ENCODE measurements around the gene INHBC.
"Not testable (repeated sequence)": the region's sequence is repeated elsewhere in the genome, so short reads cannot be mapped to it uniquely, and the experiment has no call there.

The INHBC gene
- 0 to 0.31 reads per million in 2 donors for total RNA-seq

- no peak for DNase-seq
Measured at GRCh38 chr12:57434517-57435223, at the start of gene INHBC. Gene INHBC, plus strand, starts transcription at chr12:57434784. Its CDS starts 103 bp downstream, at chr12:57434887.

- no peak for DNase-seq
Measured at GRCh38 chr12:57385586-57385985, 49.0 kb upstream of the INHBC start.

DNA sequence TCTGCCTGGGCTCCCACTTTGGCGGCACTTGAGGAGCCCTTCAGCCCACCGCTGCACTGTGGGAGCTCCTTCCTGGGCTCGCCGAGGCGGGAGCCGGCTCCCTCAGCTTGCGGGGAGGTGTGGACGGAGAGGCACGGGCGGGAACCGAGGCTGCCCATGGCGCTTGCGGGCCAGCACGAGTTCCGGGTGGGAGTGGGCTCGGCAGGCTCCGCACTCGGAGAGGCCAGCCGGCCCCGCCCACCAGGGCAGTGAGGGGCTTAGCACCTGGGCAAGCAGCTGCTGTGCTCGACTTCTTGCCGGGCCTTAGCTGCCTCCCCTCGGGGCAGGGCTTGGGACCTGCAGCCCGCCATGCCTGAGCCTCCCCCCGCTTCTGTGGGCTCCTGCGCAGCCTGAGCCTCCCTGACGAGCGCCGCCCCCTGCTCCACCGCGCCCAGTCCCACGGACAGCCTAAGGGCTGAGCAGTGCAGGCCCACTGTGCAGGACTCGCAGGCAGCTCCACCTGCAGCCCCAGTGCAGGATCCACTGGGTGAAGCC lies 48.3 kb upstream of the INHBC start:
- DNase-seq = no peak

DNA sequence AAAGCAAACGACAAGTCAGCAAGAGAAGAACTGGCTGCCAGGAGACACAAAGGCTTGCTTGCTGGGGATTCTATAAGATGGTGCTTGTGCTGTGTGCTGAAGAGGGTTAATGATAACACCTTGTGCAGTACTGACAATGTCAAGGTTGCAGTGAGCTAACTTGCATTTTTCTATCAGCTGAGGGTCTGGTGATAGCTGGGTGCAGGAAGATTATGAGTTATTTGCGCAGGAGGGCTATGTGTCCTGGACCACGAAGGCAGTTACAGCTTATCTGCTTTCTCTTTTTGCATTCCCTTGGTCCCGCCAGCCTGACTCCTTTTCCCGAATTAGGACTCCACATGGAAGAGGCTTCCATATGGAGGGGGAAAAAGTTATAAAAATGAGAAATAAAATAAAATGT lies 46.2 kb upstream of the INHBC start:
- no peak for DNase-seq

GRCh38 chr12:57389033-57389432 lies 45.6 kb upstream of the INHBC start:
- no peak for DNase-seq

DNA sequence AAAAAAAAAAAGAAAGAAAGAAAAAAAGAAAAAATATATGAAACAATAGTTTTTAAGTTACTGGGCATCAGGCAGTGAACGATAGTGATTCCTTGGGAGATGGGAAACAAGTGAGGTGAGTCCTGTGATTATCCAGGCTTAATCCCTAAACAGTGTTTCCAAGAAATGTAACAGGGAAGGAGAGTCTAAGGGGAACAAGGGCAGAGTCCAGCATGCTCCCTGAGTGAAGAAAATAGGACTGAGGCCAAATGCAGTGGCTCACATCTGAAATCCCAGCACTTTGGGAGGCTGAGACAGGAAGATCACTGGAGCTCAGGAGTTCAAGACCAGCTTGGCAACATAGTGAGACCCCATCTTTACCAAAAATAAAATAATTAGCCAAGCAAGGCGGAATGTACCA lies 44.4 kb upstream of the INHBC start:
- DNase-seq = no peak

DNA sequence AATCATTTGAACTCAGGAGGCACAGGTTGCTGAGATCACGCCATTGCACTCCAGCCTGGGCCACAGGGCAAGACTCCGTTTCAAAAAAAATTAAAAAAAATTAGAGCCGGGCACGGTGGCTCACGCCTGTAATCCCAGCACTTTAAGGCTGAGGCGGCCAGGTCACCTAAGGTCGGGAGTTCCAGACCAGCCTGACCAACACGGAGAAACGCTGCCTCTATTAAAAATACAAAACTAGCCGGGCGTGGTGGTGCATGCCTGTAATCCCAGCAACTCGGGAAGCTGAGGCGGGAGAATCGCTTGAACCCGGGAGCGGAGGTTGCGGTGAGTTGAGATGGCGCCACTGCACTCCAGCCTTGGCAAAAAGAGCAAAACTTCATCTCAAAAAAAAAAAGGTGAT lies 39.5 kb upstream of the INHBC start:
- DNase-seq = no peak

DNA sequence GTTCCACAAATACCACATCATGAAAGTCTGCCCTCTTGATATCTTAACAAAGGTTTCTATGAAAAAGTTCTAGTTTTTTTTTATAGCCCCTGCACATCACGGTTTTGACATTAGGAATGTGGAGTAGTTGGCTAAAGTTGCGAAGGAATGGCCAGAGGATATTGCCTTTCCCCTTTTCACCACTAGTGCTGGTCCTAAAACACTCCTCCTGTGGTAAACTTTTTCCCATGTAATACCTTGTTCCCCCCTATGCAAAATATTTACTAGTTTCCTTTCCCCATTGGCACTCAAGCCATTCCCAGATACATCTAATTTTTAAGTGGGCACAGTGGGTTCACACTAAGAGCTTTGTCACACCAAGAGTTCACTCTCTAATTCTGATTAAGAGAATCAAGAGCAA lies 37.1 kb upstream of the INHBC start:
- no peak for DNase-seq

DNA sequence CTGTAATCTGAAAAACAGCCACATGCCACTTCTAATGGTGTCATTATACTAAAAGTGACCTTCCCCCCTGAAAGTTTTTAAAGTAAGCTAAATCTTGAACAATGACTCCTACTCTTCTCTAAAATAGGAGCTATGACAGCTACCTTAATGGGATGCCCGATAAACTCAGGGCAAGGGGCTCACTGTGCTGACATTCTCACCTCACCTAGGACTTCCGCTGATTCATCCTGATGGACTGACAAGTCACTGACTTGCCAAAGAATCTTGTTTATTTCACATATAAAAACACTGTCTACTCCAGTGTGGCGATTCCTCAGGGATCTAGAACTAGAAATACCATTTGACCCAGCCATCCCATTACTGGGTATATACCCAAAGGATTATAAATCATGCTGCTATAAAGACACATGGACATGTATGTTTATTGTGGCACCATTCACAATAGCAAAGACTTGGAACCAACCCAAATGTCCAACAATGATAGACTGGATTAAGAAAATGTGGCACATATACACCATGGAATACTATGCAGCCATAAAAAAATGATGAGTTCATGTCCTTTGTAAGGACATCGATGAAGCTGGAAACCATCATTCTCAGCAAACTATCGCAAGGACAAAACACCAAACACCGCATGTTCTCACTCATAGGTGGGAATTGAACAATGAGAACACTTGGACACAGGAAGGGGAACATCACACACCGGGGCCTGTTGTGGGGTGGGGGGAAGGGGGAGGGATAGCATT lies 34.7 kb upstream of the INHBC start:
- DNase-seq = not testable (repeated sequence)

DNA sequence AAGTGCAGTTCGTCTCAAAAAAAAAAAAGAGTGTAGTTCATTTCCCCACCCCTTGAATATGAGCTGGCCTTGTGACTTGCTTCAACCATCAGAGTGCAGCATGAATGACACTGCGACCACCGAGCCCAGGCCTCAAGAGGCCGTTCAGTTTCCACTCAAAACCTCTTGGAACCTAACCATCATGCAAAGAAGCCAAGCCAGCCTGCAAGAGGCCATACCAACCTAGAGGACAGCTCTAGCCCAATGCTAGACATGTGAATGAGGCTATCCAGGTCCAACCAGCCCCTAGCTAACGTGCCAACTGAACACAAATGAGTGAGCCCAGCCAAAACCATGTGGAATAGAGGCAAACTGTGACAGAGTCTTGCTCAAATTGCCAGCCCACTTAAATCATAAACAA lies 33.4 kb upstream of the INHBC start:
- no peak for DNase-seq

DNA sequence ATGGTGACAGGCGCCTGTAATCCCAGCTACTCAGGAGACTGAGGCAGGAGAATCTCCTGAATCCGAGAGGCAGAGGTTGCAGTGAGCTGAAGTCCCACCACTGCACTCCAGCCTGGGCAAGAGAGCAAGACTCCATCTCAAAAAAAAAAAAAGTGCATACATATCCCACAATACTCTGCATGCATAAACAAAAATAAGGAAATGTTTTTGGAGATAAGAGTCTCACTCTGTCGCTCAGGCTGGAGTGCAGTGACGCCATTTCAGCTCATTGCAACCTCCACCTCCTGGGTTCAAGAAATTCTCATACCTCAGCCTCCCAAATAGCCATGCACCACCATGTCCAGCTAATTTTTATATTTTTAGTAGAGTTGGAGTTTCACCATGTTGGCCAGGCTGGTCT lies 32.4 kb upstream of the INHBC start:
- DNase-seq = not testable (repeated sequence)

DNA sequence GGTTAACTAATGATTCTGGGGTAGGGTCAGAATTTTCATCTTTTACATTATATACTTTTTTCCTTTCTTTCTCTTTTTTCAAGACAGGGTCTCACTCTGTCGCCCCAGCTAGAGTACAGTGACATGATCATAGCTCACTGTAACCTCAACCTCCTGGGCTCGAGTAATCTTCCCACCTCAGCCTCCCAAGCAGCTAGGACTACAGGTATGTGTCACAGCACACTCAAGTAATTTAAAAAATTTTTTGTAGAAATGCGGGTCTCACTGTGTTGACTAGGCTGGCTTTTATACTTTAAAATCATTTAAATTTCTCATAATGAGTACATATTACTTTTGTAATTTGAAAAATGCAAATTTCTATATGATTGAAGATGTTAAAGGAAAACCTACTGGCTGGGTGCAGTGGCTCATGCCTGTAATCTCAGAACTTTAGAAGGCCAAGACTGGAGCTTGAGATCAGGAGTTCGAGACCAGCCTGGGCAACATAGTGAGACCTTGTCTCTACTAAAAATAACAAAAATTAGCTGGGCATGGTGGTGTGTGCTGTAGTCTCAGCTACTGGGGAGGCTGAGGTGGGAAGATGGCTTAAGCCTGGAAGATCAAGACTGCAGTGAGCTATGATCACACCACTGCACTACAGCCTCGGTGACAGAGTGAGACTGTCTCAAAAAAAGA lies 29.5 kb upstream of the INHBC start:
- peak in 1 of 5 experiments; percentile 13 for DNase-seq

DNA sequence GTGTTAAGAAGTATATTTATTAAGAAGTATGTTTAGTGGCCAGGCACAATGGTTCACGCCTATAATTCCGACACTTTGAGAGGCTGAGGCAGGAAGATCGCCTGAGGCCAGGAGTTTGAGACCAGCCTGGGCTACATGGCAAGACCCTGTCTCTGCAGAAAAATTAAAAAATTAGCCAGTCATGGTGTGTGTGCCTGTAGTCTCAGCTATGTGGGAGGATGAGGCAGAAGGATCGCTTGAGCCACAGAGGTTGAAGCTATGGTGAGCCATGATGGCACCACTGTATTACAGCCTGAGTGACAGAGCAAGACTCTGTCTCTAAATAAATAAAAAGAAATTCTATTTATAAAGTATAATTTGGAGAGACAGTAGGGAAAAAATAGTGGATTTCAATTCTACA lies 24.1 kb upstream of the INHBC start:
- DNase-seq = no peak

DNA sequence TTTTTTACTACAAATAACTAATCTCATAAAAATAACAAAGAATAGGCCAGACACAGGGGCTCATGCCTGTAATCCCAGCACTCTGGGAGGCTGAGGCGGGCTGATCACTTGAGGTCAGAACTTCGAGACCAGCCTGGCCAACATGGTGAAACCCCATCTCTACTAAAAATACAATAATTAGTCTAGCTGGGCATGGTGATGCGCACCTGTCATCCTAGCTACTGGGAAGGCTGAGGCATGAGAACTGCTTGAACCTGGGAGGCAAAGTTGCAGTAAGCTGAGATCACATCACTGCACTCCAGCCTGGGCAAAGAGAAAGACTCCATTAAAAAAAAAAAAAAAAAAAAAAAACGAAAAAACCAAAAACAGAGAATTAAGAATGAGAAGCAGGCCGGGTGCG lies 20.4 kb upstream of the INHBC start:
- DNase-seq = not testable (repeated sequence)

GRCh38 chr12:57415088-57415487 lies 19.5 kb upstream of the INHBC start:
- no peak for DNase-seq

DNA sequence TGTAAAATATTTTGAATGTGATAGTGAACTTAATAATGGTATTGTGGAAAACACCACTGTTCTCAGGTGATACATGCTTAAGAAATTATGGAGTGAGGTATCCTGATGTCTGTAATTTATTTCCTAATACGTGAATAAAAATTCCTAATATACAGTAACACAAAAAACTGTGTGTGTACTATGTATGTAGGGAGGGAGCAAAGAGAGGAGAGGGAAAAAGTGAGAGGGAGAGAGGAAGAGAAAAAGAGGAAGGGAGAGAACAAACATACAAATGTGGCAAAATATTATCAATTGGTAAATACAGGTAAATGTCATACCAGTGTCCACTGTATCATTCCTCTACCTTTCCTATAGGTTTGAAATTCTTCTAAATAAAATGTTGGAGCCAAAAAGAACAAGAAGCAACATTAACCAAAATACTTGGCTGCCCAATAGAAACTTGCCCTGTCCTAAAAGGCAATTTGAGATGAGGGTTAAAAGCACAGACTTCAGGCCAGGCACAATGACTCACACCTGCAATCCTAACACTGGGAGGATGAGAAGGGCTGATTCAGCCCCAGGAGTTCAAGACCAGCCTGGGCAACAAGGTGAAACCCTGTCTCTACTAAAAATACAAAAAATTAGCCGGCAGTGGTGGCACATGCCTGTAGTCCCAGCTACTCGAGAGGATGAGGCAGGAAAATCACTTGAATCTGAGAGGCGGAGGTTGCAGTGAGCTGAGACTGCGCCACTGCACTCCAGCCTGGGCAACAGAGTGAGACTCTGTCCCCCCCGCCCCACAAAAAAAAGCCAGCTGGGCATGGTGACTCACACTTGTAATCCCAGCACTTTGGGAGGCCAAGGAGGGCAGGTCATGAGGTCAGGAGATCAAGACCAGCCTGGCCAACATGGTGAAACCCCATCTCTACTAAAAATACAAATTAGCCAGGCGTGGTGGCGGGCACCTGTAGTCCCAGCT lies 18.3 kb upstream of the INHBC start:
- DNase-seq = no peak

- DNase-seq = no peak
Measured at GRCh38 chr12:57418255-57418654, 16.3 kb upstream of the INHBC start.

GRCh38 chr12:57419495-57419894 lies 15.1 kb upstream of the INHBC start:
- DNase-seq = no peak

GRCh38 chr12:57420482-57420881 lies 14.1 kb upstream of the INHBC start:
- no peak for DNase-seq

DNA sequence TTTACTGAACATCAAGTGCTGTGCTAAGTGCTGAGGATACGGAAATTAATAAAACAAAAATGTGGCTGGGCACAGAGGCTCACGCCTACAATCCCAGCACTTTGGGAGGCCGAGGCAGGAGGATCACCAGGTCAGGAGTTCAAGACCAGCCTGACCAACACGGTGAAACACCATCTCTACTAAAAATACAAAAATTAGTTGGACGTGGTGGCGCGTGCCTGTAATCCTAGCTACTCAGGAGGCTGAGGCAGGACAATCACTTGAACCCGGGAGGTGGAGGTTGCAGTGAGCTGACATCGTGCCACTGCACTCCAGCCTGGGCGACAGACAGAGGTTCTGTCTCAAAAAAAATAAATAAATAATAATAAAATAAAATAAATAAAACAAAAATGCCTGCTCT lies 7.6 kb upstream of the INHBC start:
- not testable (repeated sequence) for DNase-seq

- no peak for DNase-seq
Measured at GRCh38 chr12:57428965-57429364, 5.6 kb upstream of the INHBC start.

- no peak for DNase-seq
Measured at GRCh38 chr12:57429473-57430111, 5.0 kb upstream of the INHBC start.

Data from T-helper 2 cell (primary cell).